GM12875 (cell line): ENCODE results near the gene LPP.

Experiments used
- H3K4me3 ChIP-seq: one replicate; pipeline ENCODE4 v1.5.1; 2011; ENCODE audit warnings: low read depth, low read length, control low read depth
- CTCF ChIP-seq: IDR thresholded peaks from 2 replicates; pipeline ENCODE4 v1.5.1; 2011; ENCODE audit warnings: low read depth, mild to moderate bottlenecking, control low read depth, inconsistent platforms, low read length, moderate library complexity, borderline replicate concordance; ENCODE audit not compliant: insufficient read depth

LPP gene

GRCh38 chr3:188814581-188814980 is 660.6 kb downstream of the LPP start:
- no peak for TF ChIP-seq CTCF
- no peak overlapping the region for H3K4me3 ChIP-seq

- no peak for TF ChIP-seq CTCF
- no peak overlapping the region for H3K4me3 ChIP-seq
Observed at GRCh38 chr3:188817103-188817934, 663.4 kb downstream of the LPP start.

- no peak for TF ChIP-seq CTCF
Observed at GRCh38 chr3:188817935-188818269, 663.9 kb downstream of the LPP start.

GRCh38 chr3:188818282-188818681 is 664.3 kb downstream of the LPP start:
- no peak for TF ChIP-seq CTCF
- H3K4me3 ChIP-seq: no peak overlapping the region

More at GRCh38 chr3:188817935-188818269, 663.9 kb downstream of the LPP start:
- H3K4me3 ChIP-seq: no peak overlapping the region

- TF ChIP-seq CTCF: no peak
- no peak overlapping the region for H3K4me3 ChIP-seq
Observed at GRCh38 chr3:188819939-188820338, 666.0 kb downstream of the LPP start.

- TF ChIP-seq CTCF: no peak
- no peak overlapping the region for H3K4me3 ChIP-seq
Observed at GRCh38 chr3:188822004-188822403, 668.0 kb downstream of the LPP start.

- no peak overlapping the region for H3K4me3 ChIP-seq
- no peak for TF ChIP-seq CTCF
Observed at GRCh38 chr3:188822411-188822810, 668.5 kb downstream of the LPP start.
